WTC11 (cell line): ENCODE results near the gene MBNL1.

Experiments
- CTCF ChIP-seq: fragments of 200-600 bp; IDR thresholded peaks from 2 replicates; pipeline ENCODE4 v1.8.0; 2022; ENCODE audit warnings: antibody characterized with exemption
- SMAD3 ChIP-seq: sonication (generic); formaldehyde crosslinking; IDR thresholded peaks from 2 replicates; pipeline ENCODE4 v1.8.0; 2022; ENCODE audit warnings: missing genetic modification reagents, mild to moderate bottlenecking, borderline replicate concordance

GRCh38 chr3:152298393-152299248 is 29.9 kb downstream of the MBNL1 start:
- TF ChIP-seq SMAD3 (CRISPR knock-in tag) (no peak), CTCF (no peak)
